GM21390 (cell line): ENCODE results near the gene ANO2.
"Not testable (repeated sequence)": the region's sequence is repeated elsewhere in the genome, so short reads cannot be mapped to it uniquely, and the experiment has no call there.

Source experiments
- ATAC-seq: cut with Tn5 transposase; IDR thresholded peaks from one replicate; pipeline ENCODE4 v1.9.1; 2021; ENCODE audit not compliant: unreplicated experiment

ANO2 gene

GRCh38 chr12:5889381-5890047, 55.5 kb downstream of the ANO2 start:
- no peak for ATAC-seq

DNA sequence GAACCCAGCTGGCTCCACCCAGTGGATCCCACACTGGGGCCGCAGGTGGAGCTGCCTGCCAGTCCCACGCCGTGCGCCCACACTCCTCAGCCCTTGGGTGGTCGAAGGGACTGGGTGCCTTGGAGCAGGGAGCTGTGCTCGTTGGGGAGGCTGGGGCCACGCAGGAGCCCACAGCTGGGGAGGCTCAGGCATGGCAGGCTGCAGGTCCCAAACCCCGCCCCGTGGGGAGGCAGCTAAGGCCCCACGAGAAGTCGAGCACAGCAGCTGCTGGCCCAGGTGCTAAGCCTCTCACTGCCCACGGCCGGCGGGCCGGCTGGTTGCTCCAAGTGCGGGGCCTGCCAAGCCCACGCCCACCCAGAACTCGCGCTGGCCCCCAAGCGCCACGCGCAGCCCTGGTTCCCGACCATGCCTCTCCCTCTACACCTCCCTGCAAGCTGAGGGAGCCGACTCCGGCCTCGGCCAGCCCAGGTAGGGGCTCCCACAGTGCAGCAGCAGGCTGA, 56.2 kb downstream of the ANO2 start:
- no peak for ATAC-seq

DNA sequence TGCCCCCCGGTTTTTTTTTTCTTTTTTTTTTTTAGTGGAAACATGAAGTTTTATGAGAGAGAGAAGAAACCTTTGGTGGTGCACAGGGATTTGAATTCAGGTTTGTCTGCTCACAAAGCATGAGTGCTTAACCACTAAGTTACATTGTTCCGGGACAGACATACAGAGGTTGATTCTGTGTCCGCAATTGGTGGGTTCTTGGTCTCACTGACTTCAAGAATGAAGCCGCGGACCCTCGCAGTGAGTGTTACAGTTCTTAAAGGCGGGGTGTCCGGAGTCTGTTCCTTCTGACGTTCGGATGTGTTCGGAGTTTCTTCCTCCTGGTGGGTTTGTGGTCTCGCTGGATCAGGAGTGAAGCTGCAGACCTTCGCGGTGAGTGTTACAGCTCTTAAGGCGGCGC, 57.2 kb downstream of the ANO2 start:
- ATAC-seq, result not testable (repeated sequence)

DNA sequence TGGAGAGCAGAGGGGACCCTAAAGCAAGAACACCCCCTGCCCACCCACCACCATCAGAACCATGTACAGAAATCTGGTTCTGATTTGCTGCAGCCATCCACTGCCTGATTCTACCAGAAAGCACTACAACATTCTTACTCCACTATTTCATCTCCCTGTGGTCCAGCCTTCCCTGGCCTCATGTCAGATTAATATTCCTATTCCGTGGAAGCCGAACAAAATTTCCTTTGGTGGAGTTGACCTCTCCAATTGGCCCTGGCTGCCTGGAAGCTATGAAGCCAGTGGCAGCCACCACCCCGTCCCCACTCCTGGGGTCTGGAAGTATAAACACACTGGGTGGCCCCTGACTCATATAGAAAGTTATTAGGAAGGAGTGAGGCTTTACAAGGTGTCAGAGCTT, 60.2 kb downstream of the ANO2 start:
- no peak for ATAC-seq

- no peak for ATAC-seq
Observed at GRCh38 chr12:5884285-5884684, 60.8 kb downstream of the ANO2 start.

DNA sequence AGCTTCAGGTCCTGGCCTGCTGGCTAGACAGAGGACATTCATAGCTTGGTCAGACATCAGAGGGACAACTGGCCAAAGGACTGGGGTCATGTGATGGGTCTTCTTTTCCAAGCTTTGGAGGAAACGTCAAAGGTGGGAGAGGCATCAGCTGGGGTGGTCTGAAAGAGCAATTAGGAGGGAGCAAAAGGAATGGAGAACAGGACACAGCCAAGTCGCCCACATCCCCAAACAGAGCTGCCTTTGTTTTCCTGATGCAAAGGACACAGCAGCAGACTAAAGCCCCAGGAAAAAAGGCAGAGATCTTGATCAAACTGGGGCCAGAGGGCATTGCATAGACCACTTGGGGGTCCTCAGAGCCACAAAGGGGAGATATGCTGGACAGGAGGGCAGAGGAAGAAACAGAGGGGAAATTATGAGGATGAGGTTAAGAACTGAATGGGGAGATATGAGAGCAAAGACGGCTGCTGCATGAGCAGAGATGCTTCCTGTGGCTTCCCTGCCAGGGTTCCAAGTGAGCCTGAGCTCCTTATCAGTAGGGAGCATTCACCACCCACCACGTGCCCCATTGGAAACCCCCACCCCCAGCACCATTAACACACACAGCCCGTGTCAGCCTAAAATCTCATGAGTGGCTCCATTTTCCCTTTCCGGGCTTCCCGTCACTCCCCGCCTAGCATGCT, 62.4 kb downstream of the ANO2 start:
- ATAC-seq, result no peak

DNA sequence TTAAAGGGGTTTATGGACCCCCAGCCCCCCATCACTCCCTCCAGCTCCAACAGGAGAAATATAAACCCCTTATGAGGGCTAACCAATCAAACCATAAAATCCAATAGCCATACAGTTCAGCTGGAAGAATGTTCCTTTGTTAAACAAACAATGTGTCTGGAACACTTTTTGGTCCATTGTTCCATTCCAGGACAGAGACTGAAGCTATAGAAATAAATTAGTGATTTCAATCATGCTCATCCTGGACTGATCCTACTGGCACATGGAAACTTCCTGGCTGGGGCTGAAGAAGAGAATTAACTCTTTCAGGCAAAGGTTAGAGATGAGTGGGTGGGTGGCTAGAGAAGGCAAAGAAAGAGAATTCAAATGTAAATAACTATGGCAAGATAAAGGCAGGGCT, 63.4 kb downstream of the ANO2 start:
- ATAC-seq, result no peak

DNA sequence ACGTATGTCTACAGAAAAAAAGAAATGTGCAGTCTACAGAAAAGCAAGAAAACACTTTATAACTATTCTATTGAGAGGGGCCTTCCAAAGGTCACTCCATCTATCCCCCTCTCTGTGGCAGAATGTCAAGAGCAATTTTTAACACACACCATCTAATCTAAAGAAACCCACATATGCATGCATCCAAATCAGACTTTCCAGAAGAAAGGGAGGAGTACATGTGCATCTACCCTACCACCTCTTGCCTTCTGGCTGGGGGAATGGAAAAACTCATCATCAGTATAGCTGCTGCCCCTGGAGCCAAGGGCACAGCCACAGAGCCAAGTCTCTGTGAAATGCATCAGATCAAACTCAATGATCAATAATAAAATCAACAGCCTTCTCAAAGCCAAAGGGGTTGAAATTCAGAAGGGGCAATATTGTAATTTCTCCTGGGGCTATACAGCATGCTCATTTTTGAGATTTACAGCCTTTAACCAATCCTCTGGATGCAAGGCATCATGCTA, 63.9 kb downstream of the ANO2 start:
- ATAC-seq, result no peak

DNA sequence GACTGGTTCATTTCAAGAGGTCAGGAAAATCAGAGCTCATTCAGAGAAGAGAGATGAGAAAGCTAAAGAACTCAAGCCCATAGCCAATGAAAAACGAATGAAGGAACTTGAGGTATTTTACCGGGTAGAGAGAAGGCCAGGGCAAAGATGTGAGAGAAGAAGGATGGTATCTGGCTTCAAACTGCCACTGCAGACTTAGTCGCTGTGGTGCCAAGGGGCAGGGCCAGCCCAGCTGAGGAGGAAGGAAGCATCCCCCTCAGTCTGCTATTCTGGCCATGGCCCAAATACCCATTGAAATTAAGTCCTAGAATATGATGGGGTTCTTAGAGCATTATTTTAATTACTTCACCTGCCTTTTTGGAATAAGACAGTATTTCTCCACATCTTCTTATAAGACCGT, 69.2 kb downstream of the ANO2 start:
- ATAC-seq, result no peak

DNA sequence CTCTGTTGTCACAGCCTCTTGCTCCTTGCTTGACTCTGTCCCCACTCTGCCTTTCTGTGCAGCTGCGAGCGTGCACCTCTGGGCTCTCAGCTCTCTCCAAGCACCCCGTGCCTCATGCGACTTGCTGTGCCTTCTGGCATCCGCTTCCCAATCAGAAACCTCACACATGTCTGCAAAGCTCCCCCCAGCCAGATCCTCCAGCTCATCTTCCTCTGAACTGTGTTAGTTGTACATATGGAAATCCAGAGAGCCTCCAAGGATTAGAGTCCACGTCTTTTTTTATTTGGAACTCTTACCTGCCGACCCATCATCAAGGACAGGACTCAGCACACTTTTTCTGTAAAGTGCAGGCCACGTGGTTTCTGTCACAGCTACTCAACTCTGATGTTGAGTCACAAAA, 70.5 kb downstream of the ANO2 start:
- no peak for ATAC-seq

DNA sequence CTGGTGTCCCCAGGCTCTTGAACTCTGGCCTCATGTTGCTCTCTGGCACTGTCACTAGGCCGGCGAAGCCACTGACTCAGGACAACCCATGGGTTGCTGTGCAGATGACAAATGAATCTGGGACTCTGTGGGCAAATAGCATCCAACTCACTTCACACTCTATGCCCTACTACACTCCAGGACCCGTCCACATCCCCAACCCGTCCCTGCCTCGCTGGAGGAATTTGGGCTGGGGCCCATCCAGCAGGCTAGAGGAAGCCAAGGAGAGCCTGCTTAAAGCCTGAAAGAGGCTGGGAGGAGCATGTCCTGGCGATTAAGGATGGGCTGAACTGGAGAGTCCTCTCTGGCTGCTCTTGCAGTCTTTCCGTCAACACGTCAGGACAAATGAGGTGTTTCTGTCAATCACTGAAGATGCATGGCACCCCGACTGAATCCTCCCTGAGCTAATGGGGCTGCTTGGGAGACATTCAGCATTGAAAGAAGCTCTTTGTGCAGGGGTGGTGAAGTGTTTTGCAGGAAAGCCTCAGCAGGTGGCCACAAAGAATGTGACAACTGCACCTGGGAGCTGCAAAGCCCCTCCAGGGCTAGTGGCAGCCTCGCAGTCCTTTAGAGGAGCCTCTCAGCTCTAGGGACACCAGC, 71.7 kb downstream of the ANO2 start:
- ATAC-seq, result no peak

DNA sequence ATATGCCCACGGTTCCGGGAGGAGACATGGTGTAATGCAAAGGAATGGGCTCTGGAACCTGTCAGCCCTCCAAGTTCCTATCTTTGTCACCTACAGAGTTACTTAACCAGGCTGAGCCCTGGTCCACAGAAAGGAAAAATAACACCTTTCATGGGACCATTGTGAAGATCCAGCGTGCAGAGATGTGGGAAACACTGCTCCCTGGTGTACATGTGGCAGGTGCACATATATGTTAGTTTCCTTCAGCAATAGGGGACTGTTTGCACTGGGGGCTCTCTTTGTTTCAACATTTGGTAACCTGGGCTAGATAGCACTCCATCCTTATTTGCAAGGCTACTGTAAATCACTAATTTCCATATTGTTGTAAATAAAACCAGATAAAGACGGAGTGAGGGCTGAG, 72.3 kb downstream of the ANO2 start:
- ATAC-seq, result no peak

- ATAC-seq, result no peak
Observed at GRCh38 chr12:5871741-5872140, 73.3 kb downstream of the ANO2 start.

GRCh38 chr12:5870183-5870582, 74.9 kb downstream of the ANO2 start:
- no peak for ATAC-seq

DNA sequence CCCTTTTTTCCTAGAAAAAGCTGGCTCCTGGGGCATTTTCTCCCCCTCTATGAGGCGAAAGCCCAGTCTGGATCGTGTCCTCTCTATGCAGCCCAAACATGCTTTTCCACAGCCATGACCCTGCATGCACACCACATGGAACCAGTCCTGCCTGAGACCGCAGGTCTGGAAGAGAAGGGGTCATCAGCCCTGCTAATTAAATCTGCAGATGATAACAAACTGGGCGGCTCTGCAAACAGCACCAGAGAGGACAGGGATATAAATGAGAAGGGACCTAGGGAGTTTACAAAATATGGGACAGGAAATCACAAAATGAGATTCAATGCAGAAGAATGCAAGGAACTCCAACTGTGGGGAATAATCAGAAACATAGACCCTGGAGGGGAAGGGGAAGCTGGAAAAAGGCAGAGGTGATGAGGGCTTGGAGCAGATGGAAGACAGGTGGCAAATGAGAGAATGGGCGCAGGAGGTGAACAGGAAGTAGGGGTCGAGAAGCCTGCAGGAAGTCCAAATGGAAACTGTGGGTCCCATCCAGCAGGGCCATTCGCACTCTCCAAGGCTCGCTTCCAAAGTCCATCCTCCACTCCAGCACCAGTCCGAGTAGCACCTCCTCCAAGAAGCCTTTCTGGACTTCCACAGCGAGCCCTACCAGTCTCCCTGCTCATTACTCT, 76.3 kb downstream of the ANO2 start:
- ATAC-seq, result no peak

DNA sequence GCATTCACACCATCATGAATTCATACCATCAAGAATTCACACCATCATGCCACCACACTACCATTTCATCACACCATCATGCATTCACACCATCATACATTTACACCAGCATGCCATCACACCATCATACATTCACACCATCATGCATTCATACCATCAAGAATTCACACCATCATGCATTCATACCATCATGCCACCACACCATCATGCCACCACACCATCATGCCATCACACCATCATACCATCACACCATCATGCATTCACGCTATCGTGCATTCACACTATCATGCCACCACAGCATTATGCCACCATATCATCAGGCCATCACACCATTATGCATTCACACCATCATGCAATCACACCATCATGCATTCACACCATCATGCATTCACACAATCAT, 79.7 kb downstream of the ANO2 start:
- ATAC-seq, result no peak

DNA sequence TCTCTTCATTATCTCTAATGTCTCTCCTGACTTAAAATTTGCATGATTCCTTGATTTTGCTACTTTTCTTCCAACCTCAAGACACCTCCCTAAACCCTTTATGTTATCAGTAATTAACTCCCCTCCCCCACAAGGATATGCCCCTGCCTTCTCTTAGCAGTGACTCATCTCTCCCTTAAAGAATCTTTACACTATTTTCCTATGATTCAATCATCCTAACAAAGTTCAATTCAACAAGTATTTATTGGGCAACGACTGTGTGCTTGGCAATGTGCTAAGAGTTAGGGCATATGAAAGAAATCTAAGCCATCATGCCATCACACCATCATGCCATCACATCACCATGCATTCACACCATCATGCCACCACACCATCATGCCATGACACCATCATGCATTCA, 80.1 kb downstream of the ANO2 start:
- no peak for ATAC-seq

DNA sequence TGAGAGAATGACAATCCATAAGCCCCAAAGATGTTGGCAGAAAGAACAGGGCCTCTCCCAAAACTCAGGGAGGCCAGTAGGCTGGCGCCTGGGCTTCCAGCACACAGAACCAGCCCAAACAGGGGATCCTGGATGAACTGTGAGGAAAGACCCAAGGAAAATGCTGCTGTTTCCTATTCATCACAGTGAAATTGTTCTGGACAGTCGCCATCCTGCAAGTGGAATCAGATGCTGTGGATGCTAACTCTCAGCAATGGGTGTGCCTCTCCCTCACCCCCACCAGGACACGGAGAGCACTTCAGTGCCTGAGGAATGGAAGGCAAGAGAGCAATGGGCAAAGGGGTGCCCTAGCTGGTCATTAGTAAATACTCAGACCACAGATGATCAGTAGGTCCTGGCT, 80.8 kb downstream of the ANO2 start:
- no peak for ATAC-seq

DNA sequence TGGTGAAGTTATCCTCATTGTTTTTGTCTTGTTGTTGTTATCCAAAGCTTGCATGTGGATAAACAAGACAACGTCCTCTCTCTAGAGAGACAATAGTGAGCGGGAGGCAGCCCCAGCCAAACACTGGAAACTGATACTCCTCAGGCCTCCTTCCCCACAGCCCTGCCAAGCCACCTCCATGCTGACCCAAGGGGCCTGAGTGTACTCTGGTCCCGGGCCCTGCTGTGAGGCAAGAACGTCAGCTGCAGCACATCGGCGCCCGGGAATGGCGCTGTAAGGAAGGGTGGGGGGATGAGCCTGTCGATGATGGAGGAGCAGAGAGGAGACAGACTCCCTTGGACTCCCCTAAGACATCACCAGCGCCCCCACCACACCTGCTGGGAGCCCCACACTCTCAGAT, 83.6 kb downstream of the ANO2 start:
- no peak for ATAC-seq

GRCh38 chr12:5856692-5857091, 88.4 kb downstream of the ANO2 start:
- no peak for ATAC-seq

GRCh38 chr12:5846950-5847349, 98.1 kb downstream of the ANO2 start:
- no peak for ATAC-seq

DNA sequence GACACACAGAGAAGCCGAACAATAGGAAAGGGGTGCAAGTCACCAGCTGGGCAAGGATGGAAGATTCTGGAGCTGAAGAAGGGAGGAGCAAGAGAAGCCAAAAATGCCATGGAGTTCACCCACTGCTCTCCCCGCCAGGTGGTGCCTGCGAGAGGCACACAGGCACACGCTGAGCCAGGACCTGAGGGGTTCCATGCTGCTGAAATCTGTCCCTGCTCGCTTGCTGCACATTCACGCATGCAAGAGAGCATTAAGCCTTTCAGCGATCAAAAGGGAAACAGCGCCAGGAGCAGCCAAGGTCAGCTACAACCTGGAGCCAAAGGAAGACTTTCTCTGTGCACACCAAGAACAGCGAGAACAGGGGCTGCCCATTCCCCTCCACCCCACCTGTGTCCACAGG, 104.1 kb downstream of the ANO2 start:
- no peak for ATAC-seq
